GM23248 (cell line): Measurements from ENCODE around the gene EIF4ENIF1.

Experiments used
- EZH2 ChIP-seq: fragments of 200-600 bp; sonication (generic); IDR thresholded peaks from 2 replicates; pipeline ENCODE4 v1.6.1; 2018; ENCODE audit warnings: antibody characterized with exemption, mild to moderate bottlenecking; ENCODE audit not compliant: insufficient read depth, poor library complexity, severe bottlenecking
- EZH2phosphoT487 ChIP-seq: fragments of 200-600 bp; sonication (generic); IDR thresholded peaks from 2 replicates; pipeline ENCODE4 v1.6.1; 2018; ENCODE audit warnings: antibody characterized with exemption, moderate library complexity, mild to moderate bottlenecking, low read depth; ENCODE audit not compliant: insufficient read depth

DNA sequence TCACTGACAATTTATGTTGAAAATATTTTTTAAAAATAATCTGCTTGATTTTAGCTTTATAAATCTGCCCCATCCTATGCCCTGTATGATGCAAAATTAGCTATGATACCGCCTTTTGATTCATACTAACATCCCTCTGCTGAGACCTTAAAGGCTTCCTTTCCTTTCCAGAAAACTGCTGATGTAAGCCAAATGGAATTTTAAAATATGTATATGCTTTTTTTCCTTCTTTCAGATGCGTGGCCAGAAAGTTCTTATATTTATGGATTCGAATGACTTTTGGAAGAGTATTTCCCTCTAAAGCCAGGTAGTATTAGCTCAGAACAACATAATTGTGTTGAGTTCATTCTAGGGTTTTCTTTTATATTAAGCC is 41.2 kb upstream of the EIF4ENIF1 start:
- no peak for TF ChIP-seq EZH2phosphoT487
- TF ChIP-seq EZH2: no peak
